ENCODE data around the gene C1orf21. TPM values are rescaled to one million over a fixed set of nuclear protein-coding genes. Genes with fewer than 3 reads are reported as not detected.

The C1orf21 gene
- total RNA-seq, 4 donors from 2014 or later = 31.6 to 121 (median 38.0) TPM

DNA sequence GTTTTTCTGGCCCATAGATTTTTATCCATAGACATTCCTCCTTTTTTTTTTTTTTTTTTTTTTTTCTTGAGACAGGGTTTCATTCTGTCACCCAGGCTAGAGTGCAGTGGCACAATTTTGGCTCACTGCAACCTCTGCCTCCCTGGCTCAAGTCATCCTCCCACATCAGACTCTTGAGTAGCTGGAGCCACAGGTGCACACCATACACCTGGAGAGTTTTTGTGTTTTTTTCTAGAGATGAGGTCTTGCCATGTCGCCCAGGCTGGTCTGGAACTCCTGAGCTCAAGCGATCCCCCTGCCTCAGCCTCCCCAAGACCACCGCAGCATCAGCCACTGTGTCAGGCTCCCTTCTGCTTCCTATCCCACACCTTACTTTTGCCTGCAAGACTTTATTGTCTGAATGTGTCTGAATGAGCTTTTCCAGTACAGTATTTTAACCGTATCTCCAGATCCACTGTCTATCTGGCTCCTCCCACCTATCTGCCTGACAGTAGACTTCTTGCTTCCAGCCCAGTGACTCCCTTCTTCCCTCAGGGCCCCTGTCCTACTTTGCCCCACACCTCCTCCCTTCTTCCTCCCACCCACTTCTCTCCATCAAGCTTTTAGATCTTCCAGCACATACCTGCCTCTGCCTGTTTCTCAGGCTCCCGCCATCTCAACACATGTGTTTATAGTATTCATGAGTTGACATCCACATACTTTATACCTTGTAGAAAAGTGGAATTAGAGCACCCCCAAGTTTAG, 6.1 kb downstream of the C1orf21 start:
- TF ChIP-seq, protein P1, sequence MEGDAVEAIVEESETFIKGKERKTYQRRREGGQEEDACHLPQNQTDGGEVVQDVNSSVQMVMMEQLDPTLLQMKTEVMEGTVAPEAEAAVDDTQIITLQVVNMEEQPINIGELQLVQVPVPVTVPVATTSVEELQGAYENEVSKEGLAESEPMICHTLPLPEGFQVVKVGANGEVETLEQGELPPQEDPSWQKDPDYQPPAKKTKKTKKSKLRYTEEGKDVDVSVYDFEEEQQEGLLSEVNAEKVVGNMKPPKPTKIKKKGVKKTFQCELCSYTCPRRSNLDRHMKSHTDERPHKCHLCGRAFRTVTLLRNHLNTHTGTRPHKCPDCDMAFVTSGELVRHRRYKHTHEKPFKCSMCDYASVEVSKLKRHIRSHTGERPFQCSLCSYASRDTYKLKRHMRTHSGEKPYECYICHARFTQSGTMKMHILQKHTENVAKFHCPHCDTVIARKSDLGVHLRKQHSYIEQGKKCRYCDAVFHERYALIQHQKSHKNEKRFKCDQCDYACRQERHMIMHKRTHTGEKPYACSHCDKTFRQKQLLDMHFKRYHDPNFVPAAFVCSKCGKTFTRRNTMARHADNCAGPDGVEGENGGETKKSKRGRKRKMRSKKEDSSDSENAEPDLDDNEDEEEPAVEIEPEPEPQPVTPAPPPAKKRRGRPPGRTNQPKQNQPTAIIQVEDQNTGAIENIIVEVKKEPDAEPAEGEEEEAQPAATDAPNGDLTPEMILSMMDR (IDR thresholded peaks at IDR 0.05; ENCODE audit: low read depth) = no peak

DNA sequence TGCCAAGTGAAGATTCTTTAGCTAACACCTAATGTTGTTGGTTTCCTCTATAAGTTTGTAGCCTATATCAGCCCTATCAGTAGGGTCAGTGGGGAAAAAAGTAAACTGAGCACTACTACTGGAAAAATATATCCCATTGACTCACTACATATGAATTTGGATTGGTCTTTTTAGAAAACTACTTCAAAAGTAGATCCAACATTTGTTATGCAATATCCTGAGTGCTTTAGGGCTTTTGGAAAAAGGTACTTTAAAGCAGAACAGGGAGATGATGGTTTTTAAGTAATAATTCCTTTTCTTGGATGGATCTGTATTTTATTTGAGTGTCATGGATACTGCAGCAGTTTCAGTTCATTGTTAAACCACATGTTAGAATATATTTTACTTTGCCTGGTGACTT, 7.1 kb downstream of the C1orf21 start:
- TF ChIP-seq, protein P1 (IDR thresholded peaks at IDR 0.05; ENCODE audit: low read depth) = no peak

DNA sequence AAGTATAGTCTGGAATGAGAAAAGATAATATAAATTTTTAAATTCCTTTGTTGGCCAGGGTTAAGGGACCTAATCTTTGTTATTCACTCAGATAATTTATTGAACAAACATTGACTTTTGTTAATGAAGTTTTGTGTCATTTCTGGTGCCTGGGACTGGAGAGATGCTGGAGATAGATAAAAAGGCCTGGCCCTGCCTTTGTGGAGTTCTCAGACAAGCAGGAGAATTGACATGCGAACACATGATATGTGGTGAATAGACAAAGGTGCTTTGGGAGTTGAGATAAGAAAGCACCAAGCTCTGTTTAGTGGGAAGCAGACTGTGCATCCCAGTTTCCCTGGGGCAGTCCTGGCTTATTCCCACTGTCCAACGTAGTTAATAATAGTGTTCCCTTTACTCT, 8.5 kb downstream of the C1orf21 start:
- TF ChIP-seq, protein P1 (IDR thresholded peaks at IDR 0.05; ENCODE audit: low read depth) = no peak

- TF ChIP-seq, protein P1 (IDR thresholded peaks at IDR 0.05; ENCODE audit: low read depth) = no peak
Measured at GRCh38 chr1:184395937-184396480, 9.2 kb downstream of the C1orf21 start.

GRCh38 chr1:184399192-184399847, 12.5 kb downstream of the C1orf21 start:
- TF ChIP-seq, protein P1 (IDR thresholded peaks at IDR 0.05; ENCODE audit: low read depth) = no peak

DNA sequence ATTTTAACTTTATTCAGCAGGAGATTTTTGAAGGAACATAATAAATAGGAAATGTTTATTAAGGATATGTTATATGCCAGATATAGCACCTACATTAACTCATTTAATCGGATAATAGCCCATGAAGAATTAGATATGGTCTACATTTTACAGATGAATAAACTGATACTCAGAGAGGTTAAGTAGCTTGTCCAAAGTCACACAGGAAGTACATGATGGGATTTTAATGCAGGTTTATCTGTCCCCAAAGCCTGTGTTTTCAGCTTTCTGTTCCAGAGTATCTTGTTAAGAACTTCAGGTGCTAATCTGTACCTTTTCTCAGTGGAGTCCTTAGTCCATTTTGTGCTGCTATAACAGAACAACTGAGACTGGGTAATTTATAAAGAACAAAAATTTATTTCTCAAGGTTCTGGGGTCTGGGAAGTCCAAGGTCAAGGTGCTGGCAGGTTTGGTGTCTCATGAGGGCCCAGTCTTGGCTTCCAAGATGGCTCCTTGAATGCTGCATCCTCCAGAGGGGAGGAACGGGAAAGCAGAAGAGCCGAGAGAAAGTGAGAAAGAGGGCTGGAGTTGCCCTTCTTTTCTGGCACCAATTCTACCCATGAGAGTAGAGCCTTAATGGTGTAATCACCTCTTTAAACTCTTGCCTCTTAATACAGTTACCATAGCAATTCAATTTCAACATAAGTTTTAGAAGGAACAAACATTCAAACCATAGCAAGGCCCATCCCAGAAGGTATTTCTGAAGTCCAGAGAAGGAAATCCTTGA, 17.3 kb downstream of the C1orf21 start:
- TF ChIP-seq, protein P1 (IDR thresholded peaks at IDR 0.05; ENCODE audit: low read depth) = no peak

DNA sequence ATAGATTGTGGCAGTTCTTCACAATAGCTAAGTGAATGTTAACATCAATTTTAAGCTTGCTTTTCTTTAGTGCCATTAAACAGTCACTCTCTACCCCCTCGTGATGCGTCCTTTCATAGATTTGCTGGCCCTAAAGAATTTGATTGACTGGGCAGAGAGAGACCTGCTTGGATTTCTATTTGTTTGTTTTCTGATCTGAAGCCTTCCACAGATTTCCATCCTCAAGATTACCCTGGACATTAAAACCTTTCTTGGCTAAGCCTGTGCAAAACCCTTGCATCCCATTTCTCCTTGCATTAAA, 17.8 kb downstream of the C1orf21 start:
- TF ChIP-seq, protein P1 (IDR thresholded peaks at IDR 0.05; ENCODE audit: low read depth) = no peak
